Breast epithelium (tissue), 3 donors: ENCODE data around the gene CCDC92.

Experiments used
- CTCF ChIP-seq, 3 donors: fragments of 450-650 bp; IDR thresholded peaks; one replicate each; pipeline ENCODE4 v1.5.1; 2016 to 2017; ENCODE audit warnings: antibody characterized with exemption in 3 of 3, mild to moderate bottlenecking in 3 of 3, moderate library complexity in 3 of 3
- POLR2A ChIP-seq: fragments of 450-650 bp; IDR thresholded peaks from one replicate; pipeline ENCODE4 v1.6.1; 2016; ENCODE audit warnings: antibody characterized with exemption, mild to moderate bottlenecking, moderate library complexity
- POLR2AphosphoS5 ChIP-seq, 3 donors: sonication (generic); formaldehyde crosslinking; IDR thresholded peaks; one replicate each; pipeline ENCODE4 v1.6.1; 2017; ENCODE audit warnings: antibody characterized with exemption in 3 of 3

- TF ChIP-seq POLR2A = no peak
- TF ChIP-seq CTCF (IDR thresholded peaks at IDR 0.05) = no peak
- no peak for TF ChIP-seq POLR2AphosphoS5 (IDR thresholded peaks at IDR 0.05)
These were observed 3.7 kb upstream of the CCDC92 start for GRCh38 chr12:123976227-123976826.
